Thyroid gland (tissue), 4 donors: ENCODE results near the gene DTNB.

ENCODE experiments used
- CTCF ChIP-seq, 6 experiments: fragments of 200-600 bp in 3 of 6; fragments of 450-650 bp in 3 of 6; sonication (generic) in 3 of 6; IDR thresholded peaks; one replicate each; pipeline ENCODE4 v1.5.1; 2016 to 2019; ENCODE audit warnings: antibody characterized with exemption in 6 of 6, mild to moderate bottlenecking in 2 of 6, inconsistent platforms in 1 of 6, moderate library complexity in 1 of 6
- POLR2A ChIP-seq, 2 donors: fragments of 450-650 bp; IDR thresholded peaks; one replicate each; pipeline ENCODE4 v1.6.1; 2017; ENCODE audit warnings: antibody characterized with exemption in 2 of 2, mild to moderate bottlenecking in 2 of 2, moderate library complexity in 1 of 2

GRCh38 chr2:25409468-25409867 is 263.9 kb downstream of the DTNB start:
- TF ChIP-seq POLR2A (IDR thresholded peaks at IDR 0.05) (no peak), CTCF (IDR thresholded peaks at IDR 0.05) (no peak)
